HepG2 (cell line): ENCODE measurements around the gene DOCK9. TPM values are rescaled to one million over a fixed set of nuclear protein-coding genes. Genes with fewer than 3 reads are reported as not detected.

Experiments
- ATAC-seq: fragments of 200-7000 bp; cut with Tn5 transposase; 3 replicates; pipeline ENCODE4 v1.9.1; 2020; ENCODE audit warnings: mild to moderate bottlenecking, moderate library complexity
- BruUV-seq: library from RNA; stranded (reverse); fragments of 400-500 nt; replicated peaks from 2 replicates; lab custom pipeline; 2021; lab: Mats Ljungman, UMichigan
- CTCF ChIA-PET: fragments of 300-600 bp; formaldehyde crosslinking; extraction: SDS; loops from one replicate; lab custom pipeline; 2021; ENCODE audit warnings: low total read pairs, inconsistent platforms, low intra/inter-chr PET ratio; lab: Yijun Ruan, JAX
- POLR2A ChIA-PET: fragments of 350-600 bp; sonication (Branson Sonifier 250); formaldehyde crosslinking; loops from one replicate; lab custom pipeline; 2020; ENCODE audit warnings: antibody characterized with exemption, inconsistent platforms; lab: Yijun Ruan, JAX
- DNase-seq: peaks from one replicate; pipeline ENCODE4 v3.0.0-alpha.2; 2015; ENCODE audit warnings: low spot score
- FAIRE-seq: peaks from 3 replicates; lab custom pipeline; 2011; peaks lifted over from hg19 to GRCh38; lab: Jason Lieb, UNC
- H2AFZ ChIP-seq: one replicate; pipeline ENCODE4 v1.6.1; 2011; ENCODE audit warnings: low read length, inconsistent platforms
- H3K27ac ChIP-seq: fragments of 300-600 bp; 3 replicates; pipeline ENCODE4 v1.8.0; 2011; ENCODE audit warnings: mixed run types, mild to moderate bottlenecking, mixed read lengths, low read length, inconsistent platforms; ENCODE audit not compliant: insufficient read depth; ENCODE audit errors: extremely low read length
- H3K27me3 ChIP-seq, 2 experiments: fragments of 200-600 bp in 1 of 2; 2 replicates in 1 of 2; 3 replicates in 1 of 2; pipeline versions ENCODE4 v1.6.0 to v1.8.0; 2011; ENCODE audit warnings: low read length in 2 of 2, mild to moderate bottlenecking in 2 of 2, moderate library complexity in 2 of 2, inconsistent platforms in 1 of 2; ENCODE audit not compliant: insufficient read depth in 2 of 2, control insufficient read depth in 1 of 2
- H3K36me3 ChIP-seq, 2 experiments: fragments of 200-600 bp in 1 of 2; replicated peaks in 1 of 2; 2 replicates in 1 of 2; 3 replicates in 1 of 2; pipeline versions ENCODE4 v1.5.1 to v1.8.0; 2011; ENCODE audit warnings: low read length in 2 of 2, inconsistent platforms in 1 of 2; ENCODE audit not compliant: insufficient read depth in 2 of 2, control insufficient read depth in 1 of 2
- H3K4me1 ChIP-seq: 2 replicates; pipeline ENCODE4 v1.5.1; 2012; ENCODE audit warnings: low read length, inconsistent platforms; ENCODE audit not compliant: insufficient read depth
- H3K4me2 ChIP-seq: 2 replicates; pipeline ENCODE4 v1.6.0; 2011; ENCODE audit warnings: low read depth, low read length, inconsistent platforms
- H3K4me3 ChIP-seq, 3 experiments: fragments of 200-600 bp in 1 of 3; sonication (generic), shearing (Covaris generic) in 1 of 3; replicated peaks in 1 of 3; 2 replicates each; pipeline ENCODE4 v1.5.1; 2011 to 2016; ENCODE audit warnings: low read length in 3 of 3, inconsistent platforms in 2 of 3, low read depth in 2 of 3, mild to moderate bottlenecking in 2 of 3, control low read depth in 1 of 3, mixed read lengths in 1 of 3; ENCODE audit not compliant: insufficient read depth in 1 of 3
- H3K79me2 ChIP-seq: one replicate; pipeline ENCODE4 v1.6.1; 2011; ENCODE audit warnings: low read length, inconsistent platforms; ENCODE audit not compliant: insufficient read depth
- H3K9ac ChIP-seq: 2 replicates; pipeline ENCODE4 v1.6.0; 2011; ENCODE audit warnings: mild to moderate bottlenecking, low read depth, low read length, inconsistent platforms; ENCODE audit not compliant: insufficient read depth
- H3K9me3 ChIP-seq: 2 replicates; pipeline ENCODE4 v1.5.1; 2012; ENCODE audit warnings: mild to moderate bottlenecking, low read length
- H4K20me1 ChIP-seq: 2 replicates; pipeline ENCODE4 v1.6.0; 2011; ENCODE audit warnings: inconsistent platforms, mild to moderate bottlenecking, low read length, moderate library complexity; ENCODE audit not compliant: insufficient read depth
- AKAP8 ChIP-seq: sonication (generic); formaldehyde crosslinking; IDR thresholded peaks from 2 replicates; pipeline ENCODE4 v1.5.1; 2020; ENCODE audit warnings: mild to moderate bottlenecking, missing genetic modification reagents
- CHD4 ChIP-seq: fragments of 200-600 bp; sonication (generic); IDR thresholded peaks from 2 replicates; pipeline ENCODE4 v1.7.0; 2017; ENCODE audit warnings: mild to moderate bottlenecking, low read length, borderline replicate concordance
- ETV6 ChIP-seq: sonication (generic); formaldehyde crosslinking; conservative IDR thresholded peaks from 2 replicates; pipeline ENCODE4 v1.4.0; 2020; ENCODE audit warnings: missing genetic modification reagents
- HNRNPUL1 ChIP-seq: fragments of 200-400 bp; formaldehyde crosslinking; IDR thresholded peaks from 2 replicates; pipeline ENCODE4 v1.6.1; 2017; ENCODE audit warnings: low read depth, mild to moderate bottlenecking, low read length, moderate library complexity
- HOXA3 ChIP-seq: sonication (generic); formaldehyde crosslinking; IDR thresholded peaks from 2 replicates; pipeline ENCODE4 v1.5.0; 2020; ENCODE audit warnings: missing genetic modification reagents
- ISX ChIP-seq: sonication (generic); formaldehyde crosslinking; conservative IDR thresholded peaks from 2 replicates; pipeline ENCODE4 v1.5.0; 2020; ENCODE audit warnings: missing genetic modification reagents
- KAT2B ChIP-seq: fragments of 150-350 bp; IDR thresholded peaks from 2 replicates; pipeline ENCODE4 v1.6.1; 2014; ENCODE audit warnings: low read depth, low read length, borderline replicate concordance
- LCORL ChIP-seq, 2 experiments: fragments of 450-650 bp in 1 of 2; sonication (generic) in 1 of 2; formaldehyde crosslinking in 1 of 2; IDR thresholded peaks; 2 replicates each; pipeline versions ENCODE4 v1.5.0 to v1.6.1; 2017 to 2020; ENCODE audit warnings: antibody characterized with exemption in 1 of 2, missing genetic modification reagents in 1 of 2
- MXI1 ChIP-seq: IDR thresholded peaks from 3 replicates; pipeline ENCODE4 v1.6.1; 2012; ENCODE audit warnings: low read depth, low read length, inconsistent platforms, borderline replicate concordance
- NR2F2 ChIP-seq: IDR thresholded peaks from 2 replicates; pipeline ENCODE4 v1.6.1; 2012; ENCODE audit warnings: low read depth, inconsistent platforms, borderline replicate concordance
- PCBP2 ChIP-seq: fragments of 200-400 bp; formaldehyde crosslinking; optimal IDR thresholded peaks from 2 replicates; pipeline ENCODE3; 2018; ENCODE audit warnings: low read length, low read depth; ENCODE audit not compliant: poor library complexity, severe bottlenecking
- ZBTB14 ChIP-seq: sonication (generic); formaldehyde crosslinking; IDR thresholded peaks from 2 replicates; pipeline ENCODE4 v1.4.0; 2020; ENCODE audit warnings: missing genetic modification reagents
- ZMAT5 ChIP-seq: sonication (generic); formaldehyde crosslinking; IDR thresholded peaks from 2 replicates; pipeline ENCODE4 v1.5.0; 2020; ENCODE audit warnings: mild to moderate bottlenecking, low read depth, missing genetic modification reagents, borderline replicate concordance
- ZNF296 ChIP-seq: sonication (generic); formaldehyde crosslinking; conservative IDR thresholded peaks from 2 replicates; pipeline ENCODE4 v1.5.0; 2020; ENCODE audit warnings: mild to moderate bottlenecking, missing genetic modification reagents
- ZNF367 ChIP-seq: sonication (generic); formaldehyde crosslinking; IDR thresholded peaks from 2 replicates; pipeline ENCODE4 v1.4.0; 2020; ENCODE audit warnings: missing genetic modification reagents, borderline replicate concordance
- ZNF512 ChIP-seq: sonication (generic); formaldehyde crosslinking; IDR thresholded peaks from 2 replicates; pipeline ENCODE4 v1.4.0; 2020; ENCODE audit warnings: mild to moderate bottlenecking, missing genetic modification reagents
- ZNF557 ChIP-seq: sonication (generic); formaldehyde crosslinking; IDR thresholded peaks from 2 replicates; pipeline ENCODE4 v1.4.0; 2020; ENCODE audit warnings: missing genetic modification reagents
- ZNF563 ChIP-seq: sonication (generic); formaldehyde crosslinking; IDR thresholded peaks from 2 replicates; pipeline ENCODE4 v1.8.0; 2022; ENCODE audit warnings: mild to moderate bottlenecking, moderate library complexity, missing genetic modification reagents
- ZNF672 ChIP-seq: sonication (generic); formaldehyde crosslinking; IDR thresholded peaks from 2 replicates; pipeline ENCODE4 v1.8.1; 2022; ENCODE audit warnings: missing genetic modification reagents
- WGBS: methylation state at CpG from one replicate; pipeline ENCODE4 v1.1.6; 2017; ENCODE audit warnings: low lambda C conversion rate; 5-methylcytosine and 5-hydroxymethylcytosine counted together
- in situ Hi-C: cut with HindIII; loops from 2 replicates; pipeline ENCODE4 v1.10.0; 2017; ENCODE audit warnings: low pct_unique_long_range_greater_than_20kb; ENCODE audit not compliant: extremely low pct_ligation_motif_present
- intact Hi-C: fragments of 100-400 bp; cut with micrococcal nuclease; formaldehyde crosslinking; loops from one replicate; pipeline ENCODE4 v1.10.0; 2022; ENCODE audit not compliant: unreplicated experiment
- polyA plus RNA-seq, 8 experiments: library from polyadenylated mRNA; depleted of rRNA in 3 of 8; stranded (reverse) in 7 of 8; unstranded in 1 of 8; fragments of >200 nt; fragmentation: Illumina TruSeq in 4 of 8; extraction: Trizol in 4 of 8; gene quantifications; 2 replicates each; pipeline versions ENCODE4 v1.2.1 to v1.2.3, GENCODE V29; 2011 to 2016; ENCODE audit warnings: low read depth in 4 of 8, missing spikeins in 1 of 8, mixed read lengths in 1 of 8; ENCODE audit not compliant: insufficient read depth in 1 of 8
- total RNA-seq, 5 experiments: library from RNA; depleted of rRNA; stranded (reverse); fragments of >200 nt; fragmentation: Illumina TruSeq; extraction: Trizol; gene quantifications; 2 replicates each; pipeline ENCODE4 v1.2.3, GENCODE V29; 2016; ENCODE audit warnings: low read depth in 1 of 5

Gene DOCK9
- total and polyA plus RNA-seq, 2 of the 13 experiments (the other 11 are each of a cell fraction or from before 2014, with no cell fraction given) = 0.44 to 0.97 TPM

- no peaks in the 10 kb centered on the region for H3K4me1 ChIP-seq
- TF ChIP-seq PCBP2 = no peak
- no peak for TF ChIP-seq KAT2B
- TF ChIP-seq ZBTB14 = no peak
- no peak for TF ChIP-seq ISX (CRISPR knock-in tag)
- TF ChIP-seq NR2F2 = no peak
- no peak for TF ChIP-seq ZNF296
- TF ChIP-seq MXI1 = no peak
- no peak for TF ChIP-seq HOXA3 (CRISPR knock-in tag)
- BruUV-seq = no TSS peak
- H3K27me3 ChIP-seq = no peaks in the 10 kb centered on the region
- FAIRE-seq (no peak), DNase-seq (no peak), ATAC-seq (no peak)
- WGBS = 55% methylated on average over 4 of the region's 4 CpGs
- H2AFZ ChIP-seq = no peak overlapping the region
- H3K9ac ChIP-seq = no peak overlapping the region
- H3K27ac ChIP-seq = no peak overlapping the region
- no peaks in the 10 kb centered on the region for H3K9me3 ChIP-seq
- in situ Hi-C loops (no loop called here), intact Hi-C loops (no loop called here)
- no peak overlapping the region for H3K4me3 ChIP-seq
- H3K4me2 ChIP-seq = no peak overlapping the region
- no peaks in the 10 kb centered on the region for H3K36me3 ChIP-seq
- H4K20me1 ChIP-seq = no peaks in the 10 kb centered on the region
- CTCF ChIA-PET = no interaction called here
- no peaks in the 10 kb centered on the region for H3K79me2 ChIP-seq
- POLR2A ChIA-PET = no interaction called here
Measured at GRCh38 chr13:98922306-98922705, 55.6 kb downstream of the DOCK9 start.

GRCh38 chr13:98921786-98922185 is 56.1 kb downstream of the DOCK9 start:
- H3K79me2 ChIP-seq = no peaks in the 10 kb centered on the region
- 87% methylated on average over 3 of the region's 5 CpGs for WGBS
- no peak overlapping the region for H3K4me3 ChIP-seq
- no peak overlapping the region for H3K4me2 ChIP-seq
- H2AFZ ChIP-seq = no peak overlapping the region
- intact Hi-C loops (no loop called here), in situ Hi-C loops (no loop called here)
- H3K9ac ChIP-seq = no peak overlapping the region
- ATAC-seq (no peak), DNase-seq (no peak), FAIRE-seq (no peak)
- H3K27ac ChIP-seq = no peak overlapping the region
- no peaks in the 10 kb centered on the region for H3K36me3 ChIP-seq
- no peaks in the 10 kb centered on the region for H4K20me1 ChIP-seq
- H3K27me3 ChIP-seq = no peaks in the 10 kb centered on the region
- BruUV-seq = no TSS peak
- ChIA-PET POLR2A (no interaction called here), CTCF (no interaction called here)
- no peaks in the 10 kb centered on the region for H3K4me1 ChIP-seq
- no peaks in the 10 kb centered on the region for H3K9me3 ChIP-seq
- no peak for TF ChIP-seq LCORL (IDR thresholded peaks at IDR 0.05)
- TF ChIP-seq LCORL (CRISPR knock-in tag; IDR thresholded peaks at IDR 0.05) = no peak
- TF ChIP-seq ZMAT5 (CRISPR knock-in tag) = no peak
- TF ChIP-seq HNRNPUL1 = no peak
- TF ChIP-seq ZNF557 = no peak
- no peak for TF ChIP-seq ETV6 (CRISPR knock-in tag)
- TF ChIP-seq AKAP8 (CRISPR knock-in tag) = no peak
- no peak for TF ChIP-seq CHD4
- TF ChIP-seq ZNF672 (CRISPR knock-in tag) = no peak
- no peak for TF ChIP-seq ZNF563 (CRISPR knock-in tag)
- no peak for TF ChIP-seq ZNF512 (CRISPR knock-in tag)
- no peak for TF ChIP-seq ZNF367 (CRISPR knock-in tag)
